ENCODE data around the gene GASK1B.

Gene GASK1B

DNA sequence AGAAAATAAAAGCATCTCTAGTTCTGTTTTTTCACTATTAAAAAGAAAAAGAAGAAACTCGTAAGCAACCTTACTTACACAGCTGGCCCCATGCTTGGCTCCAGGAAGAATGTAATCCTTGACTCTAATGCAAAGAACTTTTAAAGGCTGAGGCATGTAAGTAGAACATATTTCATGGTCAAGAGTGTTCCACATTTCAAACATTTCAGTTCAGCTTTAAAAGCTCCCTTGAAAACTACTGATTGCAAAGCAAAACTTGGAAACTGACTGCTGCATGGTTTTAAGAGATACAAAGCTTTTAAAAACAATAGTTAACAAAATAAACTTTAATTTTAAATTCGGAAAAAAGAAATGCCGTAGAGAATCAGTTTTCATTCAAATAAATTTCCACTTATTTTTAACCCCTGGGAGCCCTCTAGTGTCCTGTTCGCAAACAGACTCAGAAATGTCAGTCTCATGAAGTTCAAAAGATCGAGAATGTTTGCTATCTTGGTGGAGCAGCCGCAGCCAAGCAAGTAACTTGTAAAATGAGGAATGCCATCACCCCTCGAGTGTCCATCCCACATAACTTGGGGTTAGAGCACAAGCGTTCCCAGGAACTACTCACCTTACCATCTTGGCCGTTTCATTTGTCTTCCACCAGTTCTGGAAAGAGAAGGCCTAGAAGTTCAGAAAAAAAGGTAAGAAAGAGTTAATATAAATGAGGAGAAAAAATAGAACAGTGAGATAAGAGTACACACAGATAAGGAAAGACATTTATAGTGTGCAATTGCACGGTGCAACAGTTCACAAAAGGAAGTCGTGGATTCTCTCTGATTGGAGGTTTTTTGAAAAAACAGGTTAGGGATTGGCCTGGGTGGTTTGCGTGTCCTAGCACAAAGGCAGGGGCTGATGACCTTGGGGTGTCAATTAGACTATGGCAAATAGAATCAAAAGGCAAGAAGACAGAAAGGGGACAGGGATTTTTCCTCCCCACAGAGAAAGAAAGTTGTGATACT lies at the start of gene GASK1B:
Gene GASK1B, minus strand, starts transcription at position 765 of the 998 bp plus-strand sequence. CDS start 1,650 bp downstream, outside the sequence.
- DNase-seq, result peak; percentile 88

DNA sequence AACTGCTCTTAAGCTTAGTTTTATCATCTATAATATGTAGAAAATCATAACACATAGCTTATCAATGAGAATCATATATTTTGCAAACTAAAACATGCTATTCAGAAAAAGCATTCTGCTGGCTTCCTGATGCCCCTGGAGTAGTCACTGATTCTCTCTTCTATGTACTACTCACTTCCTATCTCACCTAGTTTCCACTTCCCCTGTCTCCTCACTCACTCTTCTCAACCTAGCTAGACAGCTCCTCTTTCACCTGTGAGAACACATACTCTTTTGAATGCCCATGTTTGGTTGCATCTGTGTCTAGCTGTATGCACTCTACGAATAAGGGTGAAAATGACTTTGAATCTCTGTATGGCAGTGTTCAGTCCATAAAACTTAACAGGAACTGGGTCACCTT lies 46.8 kb upstream of the GASK1B start:
- no peak for DNase-seq

DNA sequence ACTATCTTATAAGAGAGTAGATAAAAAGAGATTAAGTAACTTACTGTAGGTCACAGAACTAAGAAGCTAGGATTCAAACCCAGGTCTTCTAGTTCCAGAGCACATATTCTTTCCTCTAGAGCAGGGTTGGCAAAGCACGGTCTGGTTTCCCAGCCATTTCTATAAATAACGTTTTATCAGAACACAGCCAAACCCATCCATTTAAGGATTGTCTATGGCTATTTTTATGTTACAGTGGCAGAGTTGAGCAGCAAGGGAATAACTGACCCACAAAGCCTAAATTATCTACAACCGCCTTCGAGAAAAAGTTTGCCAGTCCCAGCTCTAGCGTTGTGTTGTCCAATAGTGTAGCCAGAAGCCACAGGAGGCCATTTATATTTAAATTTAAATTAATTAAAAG lies 44.9 kb upstream of the GASK1B start:
- DNase-seq, result no peak

DNA sequence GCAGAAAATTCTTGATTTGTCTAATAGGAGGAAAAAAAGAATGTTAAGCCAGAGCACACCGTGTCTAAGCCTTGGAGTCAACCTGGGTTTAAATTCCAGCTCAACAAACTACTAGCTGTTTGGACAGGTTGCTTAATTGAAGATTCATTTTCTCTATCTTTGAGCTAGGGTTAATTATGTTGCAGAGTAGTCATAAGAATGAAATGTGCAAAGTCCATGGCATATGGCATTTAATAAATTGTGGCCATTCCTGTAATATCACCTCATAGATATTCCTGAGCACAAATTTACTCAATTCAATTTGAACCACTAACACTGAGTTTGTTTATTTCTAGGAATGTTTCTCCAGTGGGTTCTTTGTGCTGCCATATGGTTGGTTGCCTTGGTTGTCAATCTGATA lies 42.0 kb upstream of the GASK1B start:
- no peak for DNase-seq

DNA sequence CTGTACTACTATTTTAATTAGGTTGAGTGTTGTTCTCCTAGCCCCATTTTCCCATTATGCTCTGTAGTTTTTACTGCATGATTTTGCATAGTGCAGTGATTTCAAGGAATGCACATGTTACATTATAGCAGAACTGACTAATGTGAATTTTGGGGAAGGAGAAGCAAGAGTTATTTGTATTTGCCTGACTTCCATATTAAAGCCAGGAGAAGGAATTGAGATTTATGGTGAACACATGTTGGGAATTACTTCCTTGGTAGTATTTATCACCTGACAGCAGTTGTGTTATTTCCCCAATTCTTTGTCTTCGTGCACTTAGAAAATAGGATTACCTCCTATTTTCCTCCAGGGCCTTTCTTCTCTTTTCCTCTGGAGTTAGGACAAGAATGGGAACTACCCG lies 40.6 kb upstream of the GASK1B start:
- DNase-seq, result no peak

DNA sequence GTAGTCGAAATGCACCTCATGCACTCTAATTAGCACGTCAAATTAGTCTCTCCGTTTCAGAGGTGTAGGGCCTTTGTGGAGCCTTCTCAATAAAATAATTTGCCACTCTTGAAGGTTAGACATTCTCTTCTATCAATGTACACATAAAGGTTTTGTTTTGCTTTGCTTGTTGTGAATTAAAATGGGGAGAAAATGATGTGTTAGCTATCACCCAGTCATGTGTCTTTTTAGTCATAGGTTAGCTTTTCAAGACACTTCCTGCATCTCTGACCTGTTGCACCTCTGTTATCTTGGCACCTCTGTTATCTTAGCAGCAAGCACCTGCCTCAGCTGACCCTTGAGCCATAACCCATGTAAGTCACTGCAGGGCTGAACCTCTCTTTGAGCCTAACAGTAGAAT lies 38.4 kb upstream of the GASK1B start:
- DNase-seq, result peak; percentile 29

DNA sequence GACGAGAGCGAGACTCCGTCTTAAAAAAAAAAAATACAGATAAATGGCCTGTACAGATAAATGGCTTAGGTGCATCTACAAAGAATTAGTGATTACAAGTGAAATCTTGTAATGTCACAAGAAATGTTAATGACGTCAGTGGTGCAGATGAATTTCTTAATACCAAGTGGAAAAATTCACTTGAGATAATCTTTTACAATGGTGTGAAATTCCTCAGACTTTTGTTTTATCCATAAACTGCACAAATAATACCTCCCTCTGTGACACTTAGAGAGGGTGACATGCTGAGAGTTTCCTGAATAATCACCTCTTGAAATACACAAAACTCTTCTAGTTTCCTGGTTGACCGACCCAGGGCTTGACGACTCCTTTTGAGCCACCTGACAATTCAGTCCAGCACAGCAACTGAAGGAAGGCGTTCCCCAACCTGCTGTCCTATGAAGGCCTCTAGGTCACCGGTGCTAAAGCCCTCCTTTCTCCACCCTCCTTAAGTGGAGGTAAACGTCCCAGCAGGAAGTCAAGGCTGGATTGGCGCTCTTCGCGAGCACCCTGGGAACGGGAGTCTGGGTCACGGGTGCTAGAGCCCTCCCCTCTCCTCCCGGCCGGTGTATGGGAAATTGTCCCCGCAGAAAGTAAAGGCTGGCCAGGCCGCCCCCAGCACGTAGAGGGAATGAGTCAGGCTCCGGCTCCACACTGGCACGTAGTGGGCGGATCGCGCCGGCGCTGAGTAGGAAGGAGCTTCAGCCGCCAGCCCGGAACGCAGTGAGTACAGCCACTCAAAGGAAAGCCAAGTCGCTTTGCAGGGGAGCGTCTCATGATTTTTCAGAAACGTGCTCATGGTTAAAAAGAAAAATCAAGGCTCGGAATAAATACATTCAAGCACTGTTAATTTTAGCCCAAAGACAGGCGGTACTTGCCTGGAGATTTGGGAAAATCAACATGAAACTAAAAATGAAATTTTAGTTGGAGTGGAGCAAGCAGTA lies 37.3 kb upstream of the GASK1B start, which contains the start of gene TMEM144:
Gene TMEM144, plus strand, starts transcription at position 662 of the 983 bp plus-strand sequence. CDS start 2,182 bp downstream, outside the sequence.
- DNase-seq, result peak; percentile 95

DNA sequence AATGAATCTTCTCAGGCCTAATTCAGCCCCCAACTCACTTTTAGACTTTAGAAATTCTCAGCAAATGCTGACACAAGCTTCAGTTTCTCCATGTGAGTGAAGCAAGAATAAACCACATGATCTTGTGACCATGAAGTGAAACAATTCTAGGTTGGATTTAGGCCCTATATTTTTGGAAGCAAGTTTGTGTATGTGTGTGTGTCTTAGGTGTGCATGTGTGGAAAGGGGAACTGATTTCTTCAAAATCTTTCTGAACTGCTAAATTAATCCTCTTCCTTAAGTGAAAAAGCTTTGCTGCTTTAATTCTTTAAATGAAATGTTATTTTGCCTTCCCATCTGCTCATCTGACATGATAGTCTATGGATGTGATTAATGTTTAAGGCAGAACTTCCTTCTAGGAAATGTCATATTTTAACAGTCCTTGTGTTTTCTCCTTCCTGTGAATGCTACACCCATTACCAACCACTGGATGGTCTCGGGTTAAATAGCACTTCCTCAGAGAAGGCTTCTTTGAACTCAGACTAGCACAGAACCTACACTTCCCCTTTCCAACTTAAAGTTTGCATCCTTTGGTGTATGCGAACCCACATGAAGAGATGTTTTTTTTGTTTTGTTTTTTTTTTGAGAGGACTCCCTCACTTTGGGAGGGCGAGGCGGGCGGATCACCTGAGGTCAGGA lies 36.3 kb upstream of the GASK1B start:
- peak; percentile 84 for DNase-seq

DNA sequence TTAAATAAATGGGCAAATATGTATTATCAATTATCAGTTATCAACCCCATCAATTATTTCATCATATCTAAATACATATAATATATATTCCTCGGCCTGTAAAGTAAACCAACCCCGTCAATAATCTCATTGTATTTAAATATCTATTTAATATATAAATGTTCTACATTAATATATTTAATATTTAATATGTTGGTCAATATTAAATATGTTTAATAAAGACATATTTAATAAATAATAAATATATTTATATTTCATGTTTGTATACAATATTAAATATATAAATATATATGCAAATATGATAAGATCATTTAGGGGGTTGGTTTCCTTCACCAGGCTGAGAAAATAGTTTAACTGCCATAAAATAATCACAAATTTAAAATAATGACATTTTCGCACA lies 31.1 kb upstream of the GASK1B start:
- no peak for DNase-seq

DNA sequence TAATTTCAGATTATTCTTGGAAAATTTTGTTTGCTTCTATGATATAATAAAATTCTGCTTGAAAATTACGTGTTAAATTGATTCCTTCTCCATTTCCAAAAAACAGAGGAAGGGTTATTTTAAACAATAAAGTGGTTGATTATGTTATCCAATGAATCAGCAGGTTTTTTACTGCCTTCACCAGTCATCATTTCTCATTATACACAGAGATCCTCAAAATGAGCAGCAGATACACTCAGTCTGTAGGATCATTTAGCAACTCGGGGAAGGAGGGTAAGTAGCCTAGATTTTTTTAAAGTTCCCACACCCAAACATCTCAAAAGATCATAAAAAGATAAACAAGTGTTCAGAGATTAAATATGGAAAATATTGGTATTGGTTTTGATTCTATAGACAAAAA lies 30.6 kb upstream of the GASK1B start:
- no peak for DNase-seq

DNA sequence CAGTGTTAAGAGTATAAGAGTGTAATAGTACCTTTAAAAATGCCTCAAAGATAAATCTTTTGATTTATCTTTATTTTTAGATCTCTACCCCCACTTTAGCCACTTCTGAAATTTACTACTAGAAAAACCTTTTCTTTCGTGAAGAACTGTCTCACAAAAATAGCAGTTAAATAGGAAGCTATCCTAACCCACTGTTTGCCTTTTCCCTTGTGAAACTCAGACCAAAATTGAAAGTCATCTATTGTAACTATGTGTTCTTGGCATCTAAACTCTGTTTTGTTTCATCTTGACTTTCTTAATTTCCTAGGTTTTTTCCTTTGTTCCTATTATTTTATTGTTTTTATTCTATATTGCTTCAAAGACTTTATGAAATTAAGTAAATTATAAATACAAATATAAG lies 29.7 kb upstream of the GASK1B start:
- DNase-seq, result peak; percentile 14

DNA sequence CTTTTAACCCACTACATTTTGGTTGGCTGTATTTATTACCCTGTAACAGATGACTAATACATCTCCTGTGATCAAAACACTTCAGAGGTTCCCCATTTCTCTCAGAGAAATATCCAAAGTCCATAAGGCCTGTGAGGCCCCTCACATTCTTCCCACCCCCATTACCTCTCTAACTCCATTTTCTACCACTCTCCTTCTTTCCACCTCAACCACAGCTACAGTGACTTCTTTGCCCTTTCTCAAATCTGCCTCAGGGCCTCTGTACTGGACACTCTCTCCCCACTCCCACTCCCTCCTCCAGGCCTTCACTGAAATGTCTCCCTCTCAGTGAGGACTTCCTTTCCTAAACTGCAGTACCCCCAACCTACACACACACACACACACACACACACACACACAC lies 29.1 kb upstream of the GASK1B start:
- DNase-seq, result no peak

DNA sequence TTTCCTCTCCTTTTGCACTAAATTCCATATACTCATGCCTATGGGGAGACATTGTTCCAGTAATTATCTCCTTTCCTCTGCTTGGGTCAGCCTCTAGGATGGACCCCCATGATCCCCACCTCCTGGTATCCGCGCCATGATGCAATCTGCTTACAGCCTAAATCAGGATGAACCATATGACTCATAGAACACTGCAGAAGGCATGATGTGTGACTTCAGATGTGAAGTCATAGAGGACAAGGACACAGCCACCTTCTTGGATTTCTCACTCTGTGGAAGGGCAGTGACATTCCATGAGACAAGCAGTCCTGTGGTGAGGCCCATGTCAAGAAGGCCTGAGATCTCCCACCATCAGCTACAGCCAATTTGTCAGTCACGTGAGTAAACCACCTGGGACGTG lies 28.5 kb upstream of the GASK1B start:
- no peak for DNase-seq

DNA sequence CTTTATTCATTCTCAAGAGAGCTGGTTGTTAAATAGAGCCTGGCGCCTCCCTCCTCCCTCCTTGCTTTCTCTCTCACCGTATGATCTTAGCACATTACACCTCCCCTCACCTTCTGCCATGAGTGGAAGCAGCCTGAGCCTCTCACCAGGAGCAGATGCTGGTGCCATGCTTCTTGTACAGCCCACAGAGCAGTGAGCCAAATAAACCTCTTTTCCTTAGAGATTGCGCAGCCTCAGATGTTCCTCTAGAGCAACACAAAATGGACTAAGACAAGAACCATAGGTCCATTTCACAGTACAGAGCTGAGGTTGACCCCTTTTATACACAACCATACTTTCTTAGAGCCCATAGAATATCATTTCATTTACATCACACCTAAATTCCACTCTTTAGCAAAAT lies 27.4 kb upstream of the GASK1B start:
- DNase-seq, result no peak

DNA sequence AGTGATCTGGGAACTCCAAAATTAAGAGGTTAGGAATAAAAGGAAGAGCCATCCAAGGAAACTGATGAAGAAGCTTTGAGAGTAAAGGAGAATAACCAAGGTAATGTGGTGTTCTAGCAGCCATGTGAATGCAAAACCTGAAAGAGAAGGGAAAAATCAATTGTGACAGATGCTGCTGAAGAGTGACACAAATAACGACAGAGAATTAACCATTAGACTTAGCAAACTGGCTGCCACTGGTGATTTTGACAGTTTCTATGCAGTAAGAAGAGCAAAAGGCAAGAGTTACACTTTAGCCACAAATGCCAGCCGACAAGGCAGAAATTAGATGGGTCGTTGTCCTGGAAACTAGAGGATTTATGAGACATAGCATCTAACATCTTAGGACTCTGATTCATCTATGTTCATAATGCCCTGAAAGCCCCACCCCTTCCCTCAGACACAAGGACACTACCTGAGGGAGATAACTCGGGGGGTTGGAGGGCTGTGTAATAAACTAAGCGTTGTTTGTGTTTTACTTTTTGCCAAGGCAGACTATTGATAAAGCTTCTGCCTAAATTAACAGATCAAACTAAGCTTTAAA lies 24.5 kb upstream of the GASK1B start:
- no peak for DNase-seq

DNA sequence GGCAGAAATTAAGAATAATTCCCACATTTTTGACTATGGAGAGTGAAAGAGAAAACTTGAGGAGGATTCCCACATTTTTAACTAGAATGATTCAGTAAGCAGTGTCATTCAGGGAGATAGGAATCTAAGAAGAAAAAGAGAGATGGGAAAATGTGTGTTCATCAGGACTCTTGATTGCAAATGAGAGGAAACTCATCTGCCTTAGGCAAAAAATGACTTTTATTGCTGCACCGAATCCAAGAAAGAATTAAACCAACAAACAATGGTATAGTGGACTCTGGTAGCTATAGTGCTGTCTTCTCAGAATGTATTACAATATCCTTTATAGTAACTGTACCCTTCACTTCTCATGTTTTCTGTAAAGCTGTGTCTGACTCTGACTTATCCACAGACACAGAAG lies 22.5 kb upstream of the GASK1B start:
- no peak for DNase-seq

DNA sequence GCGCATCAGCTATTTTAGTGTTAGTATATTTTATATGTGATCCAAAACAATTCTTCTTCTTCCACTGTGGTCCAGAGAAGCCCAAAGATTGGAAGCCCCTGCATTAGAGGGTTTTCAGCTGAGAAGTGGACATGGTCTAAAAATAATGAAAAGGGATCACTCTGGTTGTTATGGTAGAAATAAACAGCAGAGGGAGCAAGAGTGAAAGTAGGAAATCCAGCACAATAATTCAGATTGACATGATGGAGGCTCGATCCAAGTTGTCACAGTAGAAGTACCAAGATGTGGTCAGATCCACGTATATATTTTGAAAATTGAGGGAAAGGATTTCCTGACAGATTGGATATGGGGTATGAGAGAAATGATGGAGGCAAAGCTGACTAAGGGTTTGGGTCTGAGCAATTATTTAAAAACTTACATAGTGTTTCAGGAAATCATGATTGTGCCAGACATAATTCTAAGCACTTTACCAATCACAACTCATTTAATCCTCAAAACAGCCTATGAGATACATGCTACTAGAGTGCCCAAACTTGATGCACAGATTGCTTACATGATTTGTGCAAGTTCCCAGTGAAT lies 20.4 kb upstream of the GASK1B start:
- DNase-seq, result peak; percentile 76

DNA sequence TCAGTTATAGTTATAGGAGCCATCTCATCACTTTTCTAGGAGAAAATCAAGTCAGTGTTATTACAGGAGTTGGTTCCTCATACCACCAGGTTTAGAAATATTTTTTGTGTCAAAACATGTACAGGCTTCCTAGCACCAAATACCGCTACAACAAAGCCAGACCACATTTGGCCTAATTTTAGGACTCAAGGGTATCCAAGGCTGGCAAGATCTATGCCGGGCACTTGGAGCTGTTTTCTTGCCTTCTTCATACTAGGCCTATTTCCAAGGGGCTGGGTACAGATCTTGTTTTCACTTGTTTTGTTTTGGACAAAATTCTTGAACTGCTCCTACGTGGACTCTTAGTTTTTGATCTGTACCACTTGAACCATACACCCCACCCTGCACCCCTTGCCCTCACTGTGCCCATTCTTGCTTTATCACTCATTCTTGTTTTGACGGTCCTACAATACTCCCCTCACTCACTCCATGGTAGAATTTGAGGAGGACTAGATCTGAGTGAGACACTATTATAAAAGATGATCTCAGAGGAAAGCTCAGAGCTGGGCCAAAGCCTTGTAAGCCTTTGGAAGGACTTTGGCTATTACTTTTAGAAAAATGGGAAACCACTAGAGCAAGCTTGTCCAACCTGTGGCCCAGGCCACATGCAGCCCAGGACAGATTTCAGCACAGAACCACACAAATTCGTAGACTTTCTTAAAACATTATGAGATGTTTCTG lies 19.8 kb upstream of the GASK1B start:
- no peak for DNase-seq

DNA sequence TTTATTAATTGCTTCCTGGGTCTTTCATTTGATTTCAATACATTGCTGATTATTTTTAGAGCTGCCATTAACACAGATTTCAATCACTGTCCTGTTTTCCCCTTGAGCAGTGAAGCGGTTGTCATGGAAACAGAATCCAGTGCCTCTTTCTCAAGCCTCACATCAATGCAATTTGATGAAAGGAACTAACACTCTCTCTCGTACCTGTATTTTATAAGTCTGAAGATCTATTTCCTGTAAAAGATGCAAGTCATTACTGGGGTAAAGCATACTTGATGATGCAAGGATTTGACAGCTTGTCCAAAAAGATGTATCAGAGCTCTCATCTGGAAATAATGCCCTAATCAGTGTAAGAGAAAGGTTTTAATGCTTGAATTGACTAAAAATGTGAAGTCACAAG lies 17.9 kb upstream of the GASK1B start:
- DNase-seq, result peak; percentile 10

DNA sequence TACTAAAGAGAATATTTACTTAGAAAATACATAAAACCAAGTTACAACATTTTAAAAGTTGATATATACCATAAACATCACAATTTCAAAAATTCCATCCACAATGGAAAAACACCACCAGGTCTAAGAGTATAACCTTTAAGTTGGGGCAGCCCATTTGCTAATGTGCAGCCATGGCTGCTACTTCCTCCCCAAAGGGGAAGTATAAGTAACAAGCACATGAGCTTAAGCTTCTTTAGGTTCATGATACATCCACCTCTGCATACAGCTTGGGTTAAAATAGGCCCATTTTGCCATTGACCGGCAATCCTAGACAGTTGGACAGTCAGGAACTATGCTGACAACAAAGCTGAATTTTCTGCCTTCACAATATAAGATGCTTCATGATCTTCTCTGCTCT lies 16.6 kb upstream of the GASK1B start:
- no peak for DNase-seq

DNA sequence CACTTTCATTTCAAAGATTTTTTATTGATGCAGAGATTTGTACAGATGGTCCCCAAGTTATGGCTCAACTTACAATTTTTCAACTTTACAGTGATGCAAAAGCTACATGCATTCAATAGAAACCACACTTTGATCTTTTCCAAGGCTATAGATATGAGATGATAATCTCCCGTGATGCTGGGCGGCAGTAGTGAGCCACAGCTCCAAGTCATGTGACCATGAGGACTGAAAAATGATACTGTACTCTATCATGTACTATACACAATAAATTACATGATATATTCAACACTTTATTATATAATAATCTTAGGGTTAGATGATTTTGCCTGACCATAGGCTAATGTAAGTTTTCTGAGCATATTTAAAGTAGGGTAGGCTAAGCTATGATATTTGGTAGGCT lies 14.0 kb upstream of the GASK1B start:
- no peak for DNase-seq

All from hematopoietic multipotent progenitor cell treated with erythropoietin and hydrocortisone succinate and interleukin-3 and kit ligand, for 4 days (in vitro differentiated cells).